Measurements from ENCODE around the gene SIRT4.

GRCh38 chr12:120316798-120317223 is 14.7 kb downstream of the SIRT4 start:
- TF ChIP-seq CTCF (IDR thresholded peaks at IDR 0.05) (no peak), POLR2A (IDR thresholded peaks at IDR 0.05) (no peak)

Measured in adrenal gland (tissue), 5 donors.